T-helper 22 cell (primary cell): ENCODE data around the gene SEMA3E.
"Not testable (repeated sequence)": the region's sequence is repeated elsewhere in the genome, so short reads cannot be mapped to it uniquely, and the experiment has no call there.

Experiments
- DNase-seq: peaks from one replicate; pipeline ENCODE4 v3.0.0-alpha.2; 2020; ENCODE audit warnings: low read depth

The SEMA3E gene

GRCh38 chr7:83486957-83487356, 162.0 kb downstream of the SEMA3E start:
- no peak for DNase-seq

- DNase-seq, result no peak
These were observed 162.4 kb downstream of the SEMA3E start for GRCh38 chr7:83486536-83486935.

- DNase-seq, result no peak
These were observed 164.1 kb downstream of the SEMA3E start for GRCh38 chr7:83484826-83485225.

GRCh38 chr7:83484266-83484665, 164.7 kb downstream of the SEMA3E start:
- no peak for DNase-seq

GRCh38 chr7:83478616-83479015, 170.3 kb downstream of the SEMA3E start:
- no peak for DNase-seq

- no peak for DNase-seq
These were observed 172.4 kb downstream of the SEMA3E start for GRCh38 chr7:83476511-83477050.

GRCh38 chr7:83475420-83475819, 173.5 kb downstream of the SEMA3E start:
- DNase-seq, result no peak

- DNase-seq, result no peak
These were observed 176.6 kb downstream of the SEMA3E start for GRCh38 chr7:83472376-83472775.

GRCh38 chr7:83469491-83469890, 179.4 kb downstream of the SEMA3E start:
- DNase-seq, result no peak

- DNase-seq, result no peak
These were observed 179.9 kb downstream of the SEMA3E start for GRCh38 chr7:83469076-83469475.

- DNase-seq, result no peak
These were observed 180.6 kb downstream of the SEMA3E start for GRCh38 chr7:83468251-83468739.

- DNase-seq, result no peak
These were observed 181.4 kb downstream of the SEMA3E start for GRCh38 chr7:83467493-83467892.

- no peak for DNase-seq
These were observed 182.0 kb downstream of the SEMA3E start for GRCh38 chr7:83466956-83467355.

- DNase-seq, result no peak
These were observed 182.6 kb downstream of the SEMA3E start for GRCh38 chr7:83466187-83466923.

- DNase-seq, result no peak
These were observed 183.3 kb downstream of the SEMA3E start for GRCh38 chr7:83465643-83466042.

- not testable (repeated sequence) for DNase-seq
These were observed 187.1 kb downstream of the SEMA3E start for GRCh38 chr7:83461820-83462219.

GRCh38 chr7:83459930-83460653, 188.8 kb downstream of the SEMA3E start:
- not testable (repeated sequence) for DNase-seq

GRCh38 chr7:83459101-83459929, 189.6 kb downstream of the SEMA3E start:
- DNase-seq, result not testable (repeated sequence)

GRCh38 chr7:83457022-83457892, 191.7 kb downstream of the SEMA3E start:
- no peak for DNase-seq

- DNase-seq, result no peak
These were observed 192.5 kb downstream of the SEMA3E start for GRCh38 chr7:83456413-83456812.

- no peak for DNase-seq
These were observed 193.3 kb downstream of the SEMA3E start for GRCh38 chr7:83455612-83456011.
